DMS 273 treated with DMSO at 0.1 percent for 48 hours (cell line): ENCODE results near the gene PPP1R14C.

Source experiments
- DNase-seq: peaks from one replicate; lab custom pipeline; 2025; lab: John Stamatoyannopoulos, UW

PPP1R14C gene

DNA sequence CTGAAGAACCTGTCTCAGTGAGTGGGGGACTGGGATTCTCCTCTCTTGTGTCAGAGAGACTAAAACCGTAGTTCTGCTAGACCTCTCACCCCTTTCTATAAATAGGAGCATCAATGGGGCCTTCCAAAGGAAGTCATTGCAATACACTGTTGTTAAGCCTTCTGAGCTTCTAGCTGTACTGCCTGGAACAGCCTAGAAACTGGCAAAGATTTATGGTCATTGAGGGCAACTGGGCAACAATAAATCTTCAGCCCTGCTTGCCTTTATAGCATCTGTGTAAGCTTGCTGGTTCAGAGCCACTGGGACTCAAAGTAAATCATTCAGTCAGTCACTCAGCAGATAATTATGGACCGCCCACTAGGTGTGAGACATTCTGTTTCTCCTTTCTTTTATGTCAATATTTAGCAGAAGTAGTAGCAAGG, 53.2 kb downstream of the PPP1R14C start:
- DNase-seq = no peak

DNA sequence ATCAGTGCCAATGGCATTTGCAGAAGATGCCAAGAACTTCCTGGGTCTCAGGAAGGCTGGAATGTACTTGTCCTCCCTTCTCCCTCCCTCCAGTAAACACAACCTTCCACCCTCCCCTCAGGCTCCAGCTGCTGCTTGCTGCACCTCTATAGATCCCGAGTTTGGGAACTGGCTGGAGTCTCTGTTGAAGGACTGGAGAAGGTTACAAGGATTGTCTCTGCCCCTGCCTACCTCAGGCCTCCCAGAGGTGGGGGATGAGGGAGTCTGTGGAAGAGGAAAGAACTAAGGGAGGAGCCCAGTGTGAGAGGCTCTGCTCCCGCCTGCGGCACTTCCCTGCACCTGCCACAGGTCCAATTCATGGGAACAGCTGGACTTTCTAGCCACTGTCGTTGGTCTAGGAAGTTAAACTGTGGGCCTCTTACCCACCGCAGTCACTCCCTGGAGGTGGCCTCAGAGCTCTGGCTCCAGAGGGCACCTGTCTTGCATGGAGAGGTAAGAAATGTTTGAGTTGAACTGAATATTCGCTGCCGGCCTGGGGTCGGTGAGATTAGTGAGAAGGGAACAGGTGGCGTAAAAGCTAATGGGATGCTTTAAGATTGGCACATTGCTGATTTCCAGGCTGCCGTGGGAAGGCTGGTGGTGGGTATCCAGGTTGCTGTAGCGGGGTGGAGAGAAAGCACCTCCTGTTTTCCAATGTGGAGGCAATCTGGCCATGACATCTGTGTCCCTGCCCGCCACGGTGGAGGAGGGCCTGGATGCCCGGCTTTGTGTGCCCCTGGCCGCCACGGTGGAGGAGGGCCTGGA, 54.3 kb downstream of the PPP1R14C start:
- peak; percentile 14 for DNase-seq

DNA sequence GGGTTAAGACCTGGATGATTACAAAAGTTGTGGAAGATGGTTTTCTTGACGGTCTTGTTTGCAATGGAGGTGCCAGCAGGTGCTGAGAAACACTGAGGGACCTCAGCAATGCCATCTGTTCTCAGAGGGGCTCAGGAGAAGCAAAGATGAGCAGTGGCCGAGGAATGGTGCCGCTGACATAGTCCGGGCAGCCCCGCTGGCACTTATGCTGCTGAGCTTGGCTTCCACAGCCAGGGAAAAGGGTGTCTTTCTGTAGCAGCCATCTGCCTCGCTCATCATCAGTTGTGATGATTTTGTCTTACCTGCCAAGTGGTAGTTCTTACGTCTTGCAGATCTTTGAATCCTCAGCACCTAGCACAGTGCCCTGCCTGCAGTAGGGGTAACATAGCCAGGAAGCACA, 55.7 kb downstream of the PPP1R14C start:
- no peak for DNase-seq

DNA sequence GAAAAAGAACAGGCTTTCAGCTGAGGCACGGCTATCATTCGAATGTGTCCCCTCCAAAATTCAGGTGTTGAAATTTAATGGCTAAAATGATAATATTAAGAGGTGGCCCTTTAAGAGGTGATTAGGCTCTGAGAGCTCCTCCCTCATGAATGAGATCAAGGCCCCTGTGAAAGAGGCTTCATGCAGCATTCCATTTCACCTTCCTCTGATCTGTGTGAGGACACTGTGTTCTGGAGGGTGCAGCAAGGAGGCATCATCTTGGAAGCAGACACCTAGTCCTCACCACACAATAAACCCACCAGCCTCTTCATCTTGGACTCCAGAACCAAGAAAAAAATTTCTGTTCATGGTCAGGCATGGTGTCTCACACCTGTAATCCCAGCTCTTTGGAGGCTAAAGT, 56.4 kb downstream of the PPP1R14C start:
- no peak for DNase-seq

DNA sequence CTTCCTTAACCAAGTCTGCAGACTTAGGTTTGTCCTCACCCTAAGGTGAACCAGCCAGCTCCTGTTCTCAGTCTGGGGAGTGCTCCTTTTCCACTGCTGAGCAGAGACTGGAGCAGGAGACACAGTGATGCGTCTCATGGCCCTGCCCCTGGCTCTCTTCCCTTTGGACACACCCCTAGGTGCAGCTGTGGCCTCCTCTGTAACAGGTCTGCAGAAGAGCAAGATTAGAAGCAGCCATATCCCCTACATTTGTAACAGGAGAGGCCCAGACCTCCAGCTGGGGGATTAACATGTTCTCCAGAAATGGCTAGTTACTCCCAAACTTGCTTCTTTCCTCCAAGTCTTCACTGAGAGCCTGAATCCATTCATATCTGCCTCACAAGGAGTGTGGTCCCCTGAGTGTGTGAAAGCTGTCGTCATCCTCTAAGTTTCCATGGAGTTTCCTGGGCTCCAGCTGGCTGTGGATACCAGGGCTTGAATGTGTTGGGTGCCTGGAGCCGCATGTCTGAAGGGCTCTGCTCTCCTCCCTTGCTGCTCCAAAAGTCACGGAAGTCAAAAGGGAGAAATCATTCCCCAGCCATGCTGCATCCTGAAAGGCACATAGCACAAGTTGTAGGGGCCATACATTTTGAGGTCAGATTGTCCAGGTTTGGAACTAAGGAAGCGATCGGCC, 57.7 kb downstream of the PPP1R14C start:
- no peak for DNase-seq

DNA sequence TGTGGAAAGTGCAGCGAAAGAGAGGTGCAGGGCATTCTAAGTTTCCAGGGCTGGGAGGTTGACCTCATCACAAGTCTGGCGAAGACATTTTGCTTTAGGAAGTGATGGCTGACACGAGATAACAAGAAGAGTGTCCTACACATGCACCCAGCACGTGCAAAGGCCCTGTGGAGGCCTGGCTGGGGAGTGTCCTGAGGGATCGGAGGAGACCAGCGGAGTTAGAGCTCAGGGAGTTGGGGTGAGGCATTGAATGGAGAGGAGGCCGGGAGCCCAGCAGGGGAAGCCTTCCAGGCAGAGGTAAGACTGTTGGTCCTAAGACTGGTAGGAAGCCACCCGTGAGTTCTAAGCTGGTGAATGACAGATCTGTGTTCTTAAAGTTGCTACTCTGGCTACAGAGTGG, 58.4 kb downstream of the PPP1R14C start:
- no peak for DNase-seq

DNA sequence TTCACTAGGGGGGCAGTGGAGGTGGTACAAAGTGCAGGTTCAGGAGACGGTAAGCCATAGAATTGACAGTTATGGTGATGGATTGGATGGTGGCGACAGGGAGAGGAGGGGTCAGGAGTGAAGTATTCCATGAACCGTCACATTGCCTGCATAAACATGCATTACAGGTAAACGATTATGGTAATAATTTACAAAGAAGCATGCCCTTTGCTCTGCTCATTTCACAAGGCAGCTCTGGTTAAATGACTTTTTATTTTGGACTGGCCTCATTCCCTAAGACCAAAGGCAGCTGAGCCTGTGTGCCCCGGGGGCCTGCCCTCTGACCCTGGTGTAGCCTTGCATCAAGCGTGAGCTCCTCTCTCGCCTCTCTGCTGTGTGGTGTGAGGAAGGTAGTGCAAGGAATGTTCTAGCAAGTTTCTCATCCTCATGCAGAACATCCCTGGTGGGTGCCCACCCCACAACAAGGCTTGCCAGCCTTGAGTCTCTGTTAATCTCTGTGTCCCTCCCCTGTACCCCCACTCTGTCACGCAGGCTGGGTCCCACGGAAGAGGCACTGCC, 59.0 kb downstream of the PPP1R14C start:
- no peak for DNase-seq

DNA sequence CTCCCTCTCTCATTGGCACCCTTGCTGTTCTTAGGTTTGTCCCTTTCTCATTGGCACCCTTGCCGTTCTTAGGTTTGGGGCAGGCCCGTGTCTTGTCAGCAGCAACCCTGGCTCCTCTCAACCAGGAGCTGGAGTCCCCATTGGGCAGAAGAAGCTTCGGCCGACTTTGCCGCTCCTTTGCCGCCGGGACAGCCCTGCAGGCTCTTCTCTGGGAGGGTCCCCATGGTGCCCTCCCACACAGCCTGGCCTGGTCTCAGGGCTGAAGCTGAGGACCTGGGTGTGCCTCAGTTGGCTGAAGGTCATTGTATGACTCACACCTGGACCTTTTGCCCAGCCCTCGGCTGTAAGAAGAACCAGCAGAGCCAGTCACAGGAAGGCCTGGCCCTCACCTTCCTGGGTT, 59.6 kb downstream of the PPP1R14C start:
- DNase-seq = no peak

DNA sequence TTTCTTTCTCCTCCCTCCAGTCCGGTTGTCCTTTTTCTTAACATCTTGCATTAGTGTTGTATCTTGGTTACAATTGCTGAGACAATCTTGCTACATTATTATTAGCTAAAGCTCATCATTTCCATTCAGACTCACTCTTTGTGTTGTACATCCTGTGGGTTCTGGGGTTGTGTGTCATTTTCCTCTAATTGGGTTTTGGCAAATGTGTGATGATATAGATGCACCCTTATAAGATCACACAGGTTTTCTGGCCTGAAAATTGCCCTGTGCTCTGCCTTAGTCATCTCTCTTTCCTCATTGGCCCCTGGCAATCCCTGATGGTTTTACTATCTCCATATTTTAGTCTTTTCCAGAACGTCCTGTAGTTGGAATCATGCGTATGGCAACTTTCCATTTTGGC, 60.1 kb downstream of the PPP1R14C start:
- DNase-seq = no peak

DNA sequence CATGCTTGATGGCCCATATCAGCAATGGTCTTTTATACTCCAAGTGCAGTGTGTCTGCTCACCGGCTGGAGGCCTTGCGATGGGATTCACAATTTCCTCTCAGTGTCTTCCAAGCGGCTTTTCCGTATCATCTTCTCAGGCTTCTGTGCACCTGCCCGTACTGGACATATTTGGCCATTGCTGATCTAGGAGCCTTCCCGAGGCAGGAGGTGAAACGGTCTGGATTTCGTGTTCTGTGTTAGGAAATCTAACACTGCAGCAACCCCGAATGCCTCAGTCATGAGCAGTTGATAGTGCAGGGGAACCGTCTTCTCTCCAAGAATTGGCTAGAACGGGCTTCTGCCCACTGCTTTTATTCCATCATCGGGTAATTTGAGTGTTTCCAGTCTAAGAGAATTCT, 60.5 kb downstream of the PPP1R14C start:
- DNase-seq = no peak

DNA sequence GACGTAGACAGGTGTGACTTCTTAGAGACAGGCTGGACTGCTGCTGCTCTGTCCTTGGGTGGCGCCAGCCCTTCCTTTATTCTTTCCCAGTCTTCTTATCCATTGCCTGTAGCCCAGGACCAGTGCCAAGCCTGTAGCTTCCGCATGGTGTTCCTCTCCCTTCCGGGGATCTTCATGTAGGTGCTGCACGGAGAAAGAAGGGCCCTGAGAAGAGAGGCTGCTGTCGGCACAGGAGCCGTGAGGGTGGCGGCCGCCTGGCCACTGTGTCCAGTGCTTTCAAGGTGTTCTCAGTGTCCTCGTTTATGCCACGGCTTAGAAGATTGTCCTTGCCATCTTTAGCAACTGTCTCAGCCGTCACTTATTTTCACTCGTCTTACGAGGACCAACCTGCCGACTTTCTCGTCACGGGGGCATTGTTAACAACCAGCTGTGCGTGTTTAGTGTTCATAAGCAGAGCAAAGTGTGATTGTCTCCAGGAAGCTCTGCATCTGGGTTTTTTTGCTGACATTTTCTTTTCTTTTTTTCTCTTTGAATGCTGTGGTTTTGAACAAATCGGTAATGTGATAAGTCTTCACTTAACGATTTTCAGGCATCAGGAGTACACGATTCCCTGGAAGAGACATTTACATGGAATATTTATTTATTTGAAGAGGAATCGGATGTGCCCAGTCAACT, 61.2 kb downstream of the PPP1R14C start:
- DNase-seq = no peak

DNA sequence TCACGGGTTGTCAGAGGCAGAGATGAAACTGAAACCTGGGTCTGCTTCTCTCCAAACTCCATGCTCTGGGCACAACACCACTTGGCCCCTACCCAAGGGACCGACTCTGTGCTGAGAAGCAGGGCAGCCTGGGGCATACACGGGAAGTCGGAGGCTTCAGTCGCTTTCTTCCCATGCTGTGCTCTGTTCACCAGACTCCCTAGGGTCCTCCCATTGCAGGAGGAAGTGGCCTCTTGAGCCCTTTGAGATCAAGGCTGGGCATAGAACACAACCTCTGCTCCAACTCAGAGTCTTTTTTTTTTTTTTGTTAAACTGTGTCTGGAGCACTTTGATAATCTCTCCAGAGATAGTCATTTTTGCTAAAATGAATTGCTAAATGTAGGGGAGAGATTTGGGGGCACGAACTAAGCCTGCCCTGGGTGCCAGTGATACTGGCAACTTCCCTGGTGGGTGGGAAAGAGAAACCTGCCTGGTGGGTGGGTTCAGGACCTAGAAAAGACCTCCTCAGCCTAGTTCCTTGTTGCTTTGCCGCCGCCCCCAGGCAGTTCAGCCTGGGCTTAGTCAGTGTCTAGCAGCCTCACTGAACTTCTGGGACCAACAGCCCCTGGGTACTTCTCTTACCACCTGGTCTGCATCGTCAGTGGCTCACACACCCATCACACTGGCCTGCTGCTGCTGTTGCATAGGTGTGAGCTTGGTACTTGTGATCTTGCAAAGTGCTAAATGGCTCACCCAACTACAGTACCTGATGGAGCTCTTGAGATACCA, 62.0 kb downstream of the PPP1R14C start:
- no peak for DNase-seq

DNA sequence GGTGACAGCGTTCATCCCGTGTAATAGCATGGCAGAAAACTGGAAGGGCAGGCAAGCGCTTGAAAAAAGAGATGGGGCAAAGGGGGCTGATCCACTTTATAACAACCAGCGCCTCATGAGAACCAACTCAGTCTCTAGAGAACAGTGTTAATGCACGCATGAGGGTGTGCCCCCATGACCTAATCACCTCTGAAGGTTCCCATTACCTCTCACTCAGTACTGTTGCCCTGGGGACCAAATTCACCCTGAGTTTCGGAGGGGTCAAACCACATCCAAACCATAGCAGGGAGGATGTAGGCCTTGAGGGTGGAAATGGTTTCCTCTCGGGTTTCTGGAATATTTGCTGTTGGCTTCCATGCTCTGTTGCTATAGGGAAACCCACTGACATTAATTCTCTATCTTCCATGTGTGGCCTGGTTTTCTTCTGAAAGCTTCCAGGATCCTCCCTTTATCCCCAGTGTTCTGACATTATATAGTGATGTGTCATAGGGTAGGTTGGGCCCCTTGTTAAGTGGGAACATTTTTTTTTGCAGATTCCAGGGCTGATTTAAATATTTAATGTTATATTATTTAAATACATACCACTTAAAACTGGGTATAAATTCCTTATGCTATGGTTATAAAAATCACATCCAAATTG, 65.2 kb downstream of the PPP1R14C start:
- DNase-seq = no peak

DNA sequence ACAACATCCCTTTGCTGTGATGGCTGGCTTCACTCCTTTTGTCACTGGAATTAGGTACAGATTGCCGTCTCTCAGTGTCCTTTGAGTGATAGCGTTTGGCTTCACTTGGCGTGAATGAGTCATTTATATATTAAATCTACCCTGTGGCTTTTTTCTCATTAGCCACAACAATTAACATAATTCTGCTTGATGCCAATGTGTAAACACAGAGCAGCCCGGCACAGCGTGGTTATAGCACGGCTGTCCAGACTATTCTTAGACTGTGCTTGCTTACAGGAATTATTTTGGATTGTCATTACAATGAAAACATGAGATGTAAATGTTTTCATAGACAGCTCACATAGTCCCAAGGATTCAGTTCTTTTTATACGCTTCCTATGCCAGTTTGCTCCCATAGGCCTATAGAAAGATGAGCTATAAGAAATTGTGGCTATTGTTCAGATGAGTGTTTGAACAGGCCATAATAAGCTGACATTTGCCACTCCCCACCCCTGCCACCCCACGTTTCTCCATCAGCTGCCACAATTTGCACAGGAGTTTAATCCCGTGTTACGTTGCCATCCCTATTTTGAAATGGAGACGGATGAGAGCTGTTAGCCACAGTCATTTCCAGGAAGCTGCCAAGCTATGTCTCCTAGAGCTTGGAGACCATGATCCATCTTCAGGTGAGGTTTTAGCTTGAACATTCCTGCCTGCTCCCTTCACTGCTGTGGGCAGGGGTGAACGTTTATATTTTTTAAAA, 65.9 kb downstream of the PPP1R14C start:
- DNase-seq = no peak

DNA sequence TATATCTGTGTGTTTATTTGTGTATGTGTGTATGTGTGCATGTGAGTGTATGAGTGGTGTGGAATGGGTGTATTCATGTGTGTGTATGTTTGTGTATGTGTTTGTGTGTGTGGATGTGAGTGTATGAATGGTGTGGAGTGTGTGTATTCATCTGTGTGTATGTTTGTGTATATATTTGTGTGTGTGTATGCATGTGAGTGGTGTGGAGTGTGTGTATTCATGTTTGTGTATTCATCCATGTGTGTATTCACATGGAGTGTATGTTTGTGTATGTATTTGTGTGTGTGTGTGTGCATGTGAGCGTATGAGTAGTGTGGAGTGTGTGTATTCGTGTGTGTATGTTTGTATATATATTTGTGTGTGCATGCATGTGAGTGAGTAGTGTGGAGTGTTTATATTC, 66.6 kb downstream of the PPP1R14C start:
- no peak for DNase-seq

DNA sequence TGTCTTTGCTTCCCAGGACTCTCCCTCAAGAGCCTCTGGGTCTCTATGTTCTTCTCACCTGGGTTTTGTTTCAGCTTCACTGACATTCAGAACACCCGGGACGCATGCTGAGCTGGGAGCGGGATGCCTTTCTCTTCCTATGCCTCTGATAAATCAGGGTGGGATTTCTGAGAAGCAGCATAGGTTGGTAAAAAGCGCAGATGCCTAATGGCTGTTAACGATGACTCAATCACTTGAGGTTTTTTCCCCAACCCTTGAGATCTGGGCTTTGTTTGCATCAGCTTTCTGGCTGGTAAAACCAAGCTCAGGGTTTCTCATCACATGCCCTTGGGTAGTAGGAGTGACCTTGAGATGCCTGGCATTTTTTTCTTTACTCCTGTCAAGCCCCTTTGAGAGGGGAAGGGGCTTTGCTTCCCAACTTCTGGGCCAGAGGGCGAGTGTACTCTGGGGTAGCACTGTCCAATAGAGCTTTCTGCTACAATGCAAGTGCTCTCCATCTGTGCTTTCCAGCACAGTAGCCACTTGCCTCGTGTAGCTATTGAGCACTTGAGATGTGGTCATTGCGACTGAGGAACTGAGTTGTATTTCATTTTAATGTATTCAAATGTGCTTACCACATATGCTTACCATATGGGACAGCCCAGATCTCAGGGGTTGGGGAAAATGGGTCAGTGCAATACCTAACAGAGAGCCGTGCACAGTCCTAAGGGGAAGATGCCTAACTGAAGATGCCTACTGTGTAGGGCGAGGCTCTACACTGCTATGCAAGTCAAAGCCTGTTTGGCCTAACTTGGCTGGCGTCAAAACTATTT, 69.1 kb downstream of the PPP1R14C start:
- DNase-seq = no peak

DNA sequence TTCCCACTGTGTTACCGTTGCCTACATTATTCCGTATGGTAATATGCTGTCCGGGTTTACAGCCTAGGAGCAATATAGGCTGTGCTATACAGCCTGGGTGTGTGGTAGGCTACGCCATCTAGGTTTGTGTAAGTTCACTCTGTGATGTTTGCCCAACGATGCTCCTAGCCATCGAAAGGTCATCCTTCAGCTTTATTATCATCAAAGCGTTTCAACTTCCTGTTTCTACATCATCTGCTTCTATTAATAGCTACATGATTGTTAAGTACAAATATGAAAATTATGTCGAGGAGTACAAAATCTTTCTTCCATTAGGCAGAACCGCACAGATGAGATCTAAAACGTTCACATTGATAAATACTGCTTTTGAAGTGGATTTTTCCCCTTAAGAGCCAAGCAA, 69.9 kb downstream of the PPP1R14C start:
- no peak for DNase-seq

DNA sequence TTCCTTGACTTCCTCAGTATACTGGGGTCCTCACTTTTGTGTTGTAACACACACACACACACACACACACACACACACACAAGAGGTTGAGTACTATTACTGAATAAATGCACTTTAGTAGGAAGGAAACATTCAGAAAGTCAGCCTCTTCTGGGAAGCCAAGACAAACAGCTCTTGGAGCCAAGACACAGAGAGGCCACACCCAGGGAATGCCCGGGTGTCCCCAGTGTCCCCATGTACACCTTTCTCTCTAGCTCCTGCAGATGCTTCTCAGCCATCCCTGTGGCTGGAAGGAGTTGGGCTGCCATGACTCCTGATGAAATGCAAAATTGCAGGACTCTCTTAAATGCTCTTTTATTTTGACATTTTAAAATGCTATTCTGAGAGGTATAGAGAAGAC, 70.5 kb downstream of the PPP1R14C start:
- no peak for DNase-seq

DNA sequence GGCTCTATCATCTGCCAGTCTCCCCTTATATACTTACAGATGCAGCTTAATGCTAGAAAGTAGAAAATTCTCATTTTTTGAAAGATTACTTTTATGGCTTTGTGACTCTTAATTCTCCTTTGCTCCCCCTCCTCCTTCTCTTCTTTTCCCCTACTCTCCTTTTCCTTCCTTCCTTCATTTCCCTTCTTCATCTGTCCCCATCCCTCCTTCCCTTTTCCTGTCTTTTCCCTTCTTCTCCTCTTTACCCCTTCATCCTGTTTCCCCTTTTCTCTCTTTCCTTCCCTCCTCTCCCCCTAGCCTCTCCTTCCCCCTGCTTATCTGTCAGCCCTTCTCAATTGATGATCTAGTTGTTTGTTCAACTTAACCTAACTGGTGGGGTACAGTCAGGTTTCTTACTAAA, 71.5 kb downstream of the PPP1R14C start:
- DNase-seq = no peak
